IgD-negative memory B cell (primary cell): ENCODE measurements around the gene NR3C2. TPM values are rescaled to one million over a fixed set of nuclear protein-coding genes. Genes with fewer than 3 reads are reported as not detected.
"Not testable (repeated sequence)": the region's sequence is repeated elsewhere in the genome, so short reads cannot be mapped to it uniquely, and the experiment has no call there.

Experiments used
- H3K27ac Mint-ChIP-seq, 3 donors: one replicate each; pipeline ENCODE4 v1.8.0; 2020 to 2022; ENCODE audit warnings: mild to moderate bottlenecking in 3 of 3, mixed read lengths in 3 of 3, moderate library complexity in 1 of 3
- H3K27me3 Mint-ChIP-seq: one replicate; pipeline ENCODE4 v1.8.0; 2021; ENCODE audit warnings: mixed read lengths
- H3K36me3 Mint-ChIP-seq: one replicate; pipeline ENCODE4 v1.8.0; 2020; ENCODE audit warnings: mild to moderate bottlenecking, mixed read lengths
- H3K4me1 Mint-ChIP-seq, 3 donors: one replicate each; pipeline ENCODE4 v1.8.0; 2020 to 2022; ENCODE audit warnings: mixed read lengths in 3 of 3, mild to moderate bottlenecking in 1 of 3
- H3K4me3 Mint-ChIP-seq, 4 donors: one replicate each; pipeline ENCODE4 v1.8.0; 2020 to 2022; ENCODE audit warnings: mild to moderate bottlenecking in 4 of 4, mixed read lengths in 4 of 4, moderate library complexity in 3 of 4
- H3K9me3 Mint-ChIP-seq, 3 donors: one replicate each; pipeline ENCODE4 v1.8.0; 2020 to 2021; ENCODE audit warnings: mixed read lengths in 3 of 3, mild to moderate bottlenecking in 1 of 3
- polyA plus RNA-seq: library from polyadenylated mRNA; unstranded; fragments of 300-500 nt; fragmentation: Illumina TruSeq; gene quantifications from one replicate; pipeline ENCODE4 v1.2.3, GENCODE V29; 2021

NR3C2 gene
- polyA plus RNA-seq, 1 donor from 2014 or later = 2.3 TPM

DNA sequence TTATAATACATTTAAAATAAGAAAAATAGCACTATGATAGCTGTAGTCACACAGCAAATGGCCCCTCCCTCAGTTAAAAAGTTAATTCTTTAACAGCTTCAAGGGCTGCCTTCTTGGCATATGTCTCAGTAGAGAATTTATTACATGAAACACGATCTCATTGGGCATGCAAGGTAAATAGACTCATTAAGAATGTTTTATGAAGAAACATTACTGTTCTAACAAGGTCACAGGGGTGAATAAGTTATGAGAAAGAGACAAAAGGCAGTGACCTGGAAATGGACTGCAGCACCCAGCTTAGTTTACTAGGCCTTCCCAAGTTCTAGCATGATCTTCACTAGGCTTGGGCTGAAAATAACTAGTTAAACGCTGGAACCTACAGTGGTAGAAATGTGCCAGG lies 277.7 kb downstream of the NR3C2 start:
- Mint-ChIP-seq H3K9me3 (no peaks in the 10 kb centered on the region), H3K27ac (peak overlapping the region in 1 of 3 donors; percentile 55), H3K36me3 (no peaks in the 10 kb centered on the region)

DNA sequence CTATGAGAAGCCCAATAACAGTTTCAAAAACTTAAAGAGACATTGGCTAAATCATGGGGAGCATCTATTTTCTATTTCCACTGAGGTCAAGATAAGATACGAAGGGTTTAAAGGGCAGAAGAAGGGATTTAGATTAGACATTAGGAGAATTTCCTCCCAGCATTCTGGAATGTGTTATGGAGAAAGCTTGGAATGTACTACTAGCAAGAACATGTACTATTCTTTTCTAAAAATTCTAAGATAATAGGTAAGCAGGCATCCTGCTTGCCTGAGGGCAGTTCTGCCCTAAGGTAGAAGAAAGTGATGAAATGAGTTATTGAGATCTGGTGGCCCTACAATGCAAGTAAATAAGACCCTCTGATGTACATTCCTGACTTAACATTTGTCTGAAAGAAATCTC lies 279.2 kb downstream of the NR3C2 start:
- Mint-ChIP-seq H3K27ac (no peak overlapping the region), H3K9me3 (peaks cover 0 to 3% (median under 1%) of the 10 kb centered on the region in 3 donors), H3K4me1 (no peaks in the 10 kb centered on the region), H3K4me3 (no peak overlapping the region), H3K27me3 (no peaks in the 10 kb centered on the region), H3K36me3 (no peaks in the 10 kb centered on the region)

More for the DNA sequence above, 277.7 kb downstream of the NR3C2 start:
- Mint-ChIP-seq H3K27me3 (no peaks in the 10 kb centered on the region), H3K4me1 (no peaks in the 10 kb centered on the region), H3K4me3 (no peak overlapping the region)

DNA sequence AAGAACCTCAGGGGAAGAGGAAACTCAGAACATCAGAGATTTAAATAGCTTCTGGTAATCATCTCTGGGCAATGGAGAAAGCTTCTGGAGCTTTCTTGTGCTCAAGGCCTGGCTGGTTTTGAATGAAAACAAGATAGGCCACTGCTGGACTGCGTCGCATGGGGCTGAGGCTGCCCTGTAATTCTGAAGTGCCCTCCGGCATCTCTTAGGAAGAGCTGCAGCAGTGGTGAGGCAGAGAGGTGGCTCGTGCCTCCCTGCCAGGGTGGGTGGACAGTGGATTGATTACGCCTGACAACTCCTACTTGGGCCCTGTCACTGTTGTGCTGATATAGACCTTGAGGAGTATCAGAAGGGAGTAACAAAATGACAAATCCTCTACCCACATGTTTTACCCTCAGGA lies 279.7 kb downstream of the NR3C2 start:
- no peaks in the 10 kb centered on the region for H3K27me3 Mint-ChIP-seq
- peaks cover 0 to 4% (median 1%) of the 10 kb centered on the region in 3 donors for H3K9me3 Mint-ChIP-seq
- no peaks in the 10 kb centered on the region for H3K4me1 Mint-ChIP-seq
- no peaks in the 10 kb centered on the region for H3K36me3 Mint-ChIP-seq
- no peak overlapping the region for H3K4me3 Mint-ChIP-seq
- no peak overlapping the region for H3K27ac Mint-ChIP-seq

DNA sequence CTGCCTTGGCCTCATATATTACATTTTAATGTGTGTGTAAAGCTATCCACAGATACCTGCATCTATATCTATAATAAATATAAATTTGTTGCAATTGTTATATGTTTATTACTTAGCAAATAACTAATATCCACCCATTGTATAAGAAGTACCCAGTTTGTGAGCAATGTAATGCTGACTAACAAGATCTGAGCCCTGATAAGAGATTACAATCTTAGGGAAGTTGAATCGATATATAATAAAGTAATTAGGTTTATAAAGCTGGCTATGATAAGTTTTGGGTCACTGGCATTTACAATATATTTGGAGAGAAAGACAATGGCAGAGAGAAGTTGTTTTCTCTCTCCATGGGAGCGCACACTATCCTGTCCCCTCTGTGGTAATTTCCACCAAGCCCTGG lies 280.6 kb downstream of the NR3C2 start:
- Mint-ChIP-seq H3K27ac (no peak overlapping the region), H3K27me3 (no peaks in the 10 kb centered on the region), H3K4me3 (no peak overlapping the region), H3K9me3 (peaks cover 0 to 4% (median 1%) of the 10 kb centered on the region in 3 donors), H3K36me3 (peaks cover 3% of the 10 kb centered on the region), H3K4me1 (no peaks in the 10 kb centered on the region)

DNA sequence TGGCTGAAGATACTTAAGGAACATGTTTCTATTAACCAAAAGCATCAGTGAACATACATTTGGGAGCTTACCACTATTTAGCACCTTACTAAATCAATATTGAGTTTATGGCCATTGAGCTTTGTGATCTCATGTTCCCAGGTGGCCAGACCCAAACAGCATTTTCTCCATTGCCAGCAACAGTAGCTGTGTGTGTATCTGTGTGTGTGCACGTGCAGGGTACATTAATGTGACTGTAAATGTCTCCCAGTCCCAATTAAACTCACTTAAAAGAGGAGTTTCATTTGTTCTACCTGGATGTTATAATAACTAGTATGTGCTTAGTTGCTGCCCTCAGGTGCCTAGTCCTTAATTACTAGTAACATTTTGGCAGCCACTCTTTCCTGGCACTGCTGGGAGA lies 282.4 kb downstream of the NR3C2 start:
- Mint-ChIP-seq H3K27ac (no peak overlapping the region), H3K9me3 (peaks cover 0 to 4% (median 1%) of the 10 kb centered on the region in 3 donors), H3K36me3 (peaks cover 3% of the 10 kb centered on the region)

DNA sequence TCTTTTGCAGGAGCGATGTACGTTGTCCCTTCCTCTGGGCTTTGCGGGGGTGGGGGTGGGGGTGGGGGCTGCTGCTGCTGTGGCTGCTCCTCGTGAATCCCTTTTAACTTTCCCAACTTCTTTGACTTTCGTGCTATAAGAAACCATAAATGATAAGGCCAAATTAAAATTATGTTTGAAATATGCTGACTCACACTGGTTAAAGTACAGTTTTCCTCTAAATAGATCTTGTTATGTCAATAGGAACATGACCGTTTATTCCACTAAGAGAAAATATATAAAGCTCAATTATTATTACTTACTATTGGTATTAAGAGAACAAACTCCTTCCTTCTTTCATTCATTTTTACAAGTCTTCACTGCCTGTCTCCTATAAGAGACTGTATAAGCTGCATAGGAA lies 287.4 kb downstream of the NR3C2 start:
- Mint-ChIP-seq H3K27ac (no peak overlapping the region), H3K4me1 (no peaks in the 10 kb centered on the region), H3K27me3 (no peaks in the 10 kb centered on the region), H3K9me3 (peaks cover 0 to 4% (median 1%) of the 10 kb centered on the region in 3 donors), H3K36me3 (peaks cover 15% of the 10 kb centered on the region), H3K4me3 (no peak overlapping the region)

More for the DNA sequence above, 282.4 kb downstream of the NR3C2 start:
- H3K27me3 Mint-ChIP-seq = no peaks in the 10 kb centered on the region
- H3K4me1 Mint-ChIP-seq = no peaks in the 10 kb centered on the region
- no peak overlapping the region for H3K4me3 Mint-ChIP-seq

DNA sequence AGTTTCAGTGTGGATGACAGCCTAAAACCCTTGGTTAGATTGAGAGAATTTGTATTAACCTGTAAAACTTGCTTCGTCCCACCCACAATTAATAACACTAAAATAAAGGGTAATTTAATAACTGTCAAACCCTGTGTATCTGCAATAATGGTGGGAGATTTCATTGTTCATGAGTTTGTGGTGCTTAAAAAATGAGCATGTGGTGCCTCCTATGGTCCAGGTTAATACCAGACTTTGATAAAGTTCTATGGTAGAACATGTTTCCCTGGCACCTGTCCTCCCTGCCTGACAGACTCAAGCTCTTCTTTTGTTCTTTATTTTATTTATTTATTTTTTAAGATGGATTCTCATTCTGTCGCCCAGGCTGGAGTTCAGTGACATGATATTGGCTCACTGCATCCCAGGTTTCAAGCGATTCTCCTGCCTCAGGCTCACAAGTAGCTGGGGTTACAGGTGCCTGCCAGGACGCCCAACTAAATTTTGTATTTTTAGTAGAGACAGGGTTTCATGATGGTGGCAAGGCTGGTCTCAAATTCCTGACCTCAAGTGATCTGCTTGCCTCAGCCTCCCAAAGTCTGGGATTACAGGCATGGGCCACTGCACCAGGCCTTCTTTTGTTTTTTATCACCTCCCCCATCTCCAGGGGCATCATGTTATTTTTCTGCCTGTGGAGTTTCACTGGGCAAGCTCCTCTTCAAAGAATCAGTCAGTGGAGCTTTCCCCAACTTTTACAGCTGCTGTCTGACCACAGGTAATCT lies 289.2 kb downstream of the NR3C2 start:
- Mint-ChIP-seq H3K36me3 (peaks cover 15% of the 10 kb centered on the region), H3K4me3 (no peak overlapping the region), H3K4me1 (peaks cover 0 to 1% (median 0%) of the 10 kb centered on the region in 3 donors), H3K27me3 (no peaks in the 10 kb centered on the region), H3K27ac (no peak overlapping the region), H3K9me3 (peaks cover 0 to 3% (median 1%) of the 10 kb centered on the region in 3 donors)

DNA sequence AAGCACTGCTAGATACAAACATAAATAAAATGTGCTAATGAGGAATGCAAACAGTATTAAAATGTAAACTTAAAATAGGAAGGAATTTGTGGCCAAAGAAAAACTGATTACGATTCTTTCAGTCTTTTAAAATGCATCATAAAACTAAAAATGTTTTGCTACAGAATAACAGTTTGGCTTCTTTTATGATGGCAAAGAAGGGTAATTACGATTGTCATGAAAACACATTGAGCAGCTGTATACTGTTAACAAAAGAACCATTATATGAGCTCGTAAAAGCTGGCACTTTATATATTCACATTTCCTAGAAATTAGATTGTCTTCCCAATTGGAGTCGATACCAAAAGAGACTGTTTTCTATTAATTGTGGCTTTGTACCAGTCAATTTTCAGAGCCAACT lies 290.4 kb downstream of the NR3C2 start:
- no peak overlapping the region for H3K4me3 Mint-ChIP-seq
- no peaks in the 10 kb centered on the region for H3K27me3 Mint-ChIP-seq
- no peak overlapping the region for H3K27ac Mint-ChIP-seq
- peaks cover 0 to 2% (median 0%) of the 10 kb centered on the region in 3 donors for H3K9me3 Mint-ChIP-seq
- peaks cover 0 to 1% (median 0%) of the 10 kb centered on the region in 3 donors for H3K4me1 Mint-ChIP-seq
- peaks cover 14% of the 10 kb centered on the region for H3K36me3 Mint-ChIP-seq

DNA sequence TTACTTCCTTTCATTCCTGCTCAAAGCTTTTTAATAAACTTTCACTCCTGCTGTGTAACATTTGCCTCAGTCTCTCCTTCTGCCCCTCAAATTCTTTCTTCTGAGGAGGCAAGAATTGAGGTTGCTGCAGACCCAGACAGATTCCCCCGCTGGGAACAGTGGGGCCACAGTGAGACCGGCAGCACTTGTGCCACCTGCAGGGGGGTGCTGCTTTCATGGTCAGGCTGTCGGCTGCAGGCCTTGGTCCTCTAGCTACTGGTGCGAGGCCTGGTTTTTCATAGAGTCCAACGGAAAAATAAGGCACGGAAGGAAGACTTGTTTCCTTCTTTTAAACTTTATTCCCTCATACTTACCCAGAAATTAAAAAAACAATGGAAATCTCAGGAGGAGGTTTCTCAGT lies 296.7 kb downstream of the NR3C2 start:
- no peak overlapping the region for H3K27ac Mint-ChIP-seq

DNA sequence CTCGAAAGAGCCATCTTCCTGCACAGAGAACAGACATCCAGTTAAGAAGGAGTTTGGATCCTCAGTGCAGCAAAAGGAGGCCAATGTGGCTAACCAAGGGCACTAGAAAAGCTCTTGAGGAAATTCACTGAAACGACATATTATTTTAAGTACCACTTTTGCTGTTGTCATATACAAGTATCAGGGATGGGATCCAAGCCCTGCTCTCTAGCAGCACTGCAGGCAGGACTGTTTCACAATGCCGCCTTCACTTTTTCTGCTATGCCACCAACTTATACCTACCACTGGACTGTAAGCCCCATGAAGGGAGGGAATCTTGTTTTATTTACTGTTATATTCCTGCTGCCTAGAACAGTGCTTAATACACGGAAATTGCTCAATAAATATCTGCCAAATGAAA lies 299.0 kb downstream of the NR3C2 start:
- H3K4me1 Mint-ChIP-seq = no peaks in the 10 kb centered on the region
- peak overlapping the region in 1 of 3 donors; percentile 35 for H3K27ac Mint-ChIP-seq
- peaks cover 0 to 2% (median 0%) of the 10 kb centered on the region in 3 donors for H3K9me3 Mint-ChIP-seq
- peaks cover 9% of the 10 kb centered on the region for H3K36me3 Mint-ChIP-seq
- no peaks in the 10 kb centered on the region for H3K27me3 Mint-ChIP-seq
- H3K4me3 Mint-ChIP-seq = no peak overlapping the region

More for the DNA sequence above, 296.7 kb downstream of the NR3C2 start:
- Mint-ChIP-seq H3K4me1 (peaks cover 0 to 1% (median 0%) of the 10 kb centered on the region in 3 donors), H3K9me3 (peaks cover 0 to 2% (median 2%) of the 10 kb centered on the region in 3 donors), H3K36me3 (peaks cover 9% of the 10 kb centered on the region), H3K4me3 (no peak overlapping the region), H3K27me3 (no peaks in the 10 kb centered on the region)

DNA sequence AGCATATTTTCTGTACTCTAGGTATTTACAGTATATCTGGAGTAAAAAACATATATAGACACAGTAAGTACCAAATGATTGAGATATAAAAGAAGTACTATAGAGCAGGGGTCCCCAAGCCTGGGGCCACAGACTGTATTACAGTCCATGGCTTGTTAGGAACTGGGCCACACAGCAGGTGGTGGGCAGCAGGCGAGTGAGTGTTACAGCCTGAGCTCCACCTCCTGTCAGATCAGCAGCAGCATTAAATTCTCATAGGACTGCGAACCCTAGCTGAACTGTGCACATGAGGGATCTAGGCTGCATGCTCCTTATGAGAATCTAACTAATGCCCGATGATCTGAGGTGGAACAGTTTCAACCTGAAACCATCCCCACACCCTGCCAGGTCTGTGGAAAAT lies 300.7 kb downstream of the NR3C2 start:
- Mint-ChIP-seq H3K27ac (no peak overlapping the region), H3K4me3 (no peak overlapping the region), H3K36me3 (peaks cover 13% of the 10 kb centered on the region), H3K4me1 (no peaks in the 10 kb centered on the region), H3K9me3 (peaks cover 0 to 2% (median 2%) of the 10 kb centered on the region in 3 donors), H3K27me3 (no peaks in the 10 kb centered on the region)

DNA sequence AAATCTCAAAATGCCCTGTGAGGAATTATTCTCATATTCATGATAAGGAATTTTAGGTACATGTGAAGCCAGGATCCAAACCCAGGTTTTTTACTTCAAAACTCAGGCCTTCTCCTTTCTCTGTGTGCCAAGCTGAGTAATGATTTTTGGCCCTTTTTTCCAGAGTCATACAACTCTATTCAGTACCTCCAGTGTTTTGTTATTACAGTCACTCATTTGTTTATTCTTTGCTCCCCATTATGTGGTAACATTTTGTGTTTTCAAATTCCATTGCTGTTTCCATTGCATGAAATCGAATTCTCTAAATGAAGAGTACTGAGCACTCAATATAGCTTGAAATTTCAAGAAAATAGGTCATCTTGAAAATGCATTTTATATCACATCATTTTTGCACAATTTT lies 315.4 kb downstream of the NR3C2 start:
- peaks cover 12% of the 10 kb centered on the region for H3K36me3 Mint-ChIP-seq
- no peak overlapping the region for H3K4me3 Mint-ChIP-seq
- peaks cover 15 to 27% (median 24%) of the 10 kb centered on the region in 3 donors for H3K9me3 Mint-ChIP-seq
- peaks cover 0 to 2% (median 0%) of the 10 kb centered on the region in 3 donors for H3K4me1 Mint-ChIP-seq
- H3K27ac Mint-ChIP-seq = no peak overlapping the region
- H3K27me3 Mint-ChIP-seq = no peaks in the 10 kb centered on the region

DNA sequence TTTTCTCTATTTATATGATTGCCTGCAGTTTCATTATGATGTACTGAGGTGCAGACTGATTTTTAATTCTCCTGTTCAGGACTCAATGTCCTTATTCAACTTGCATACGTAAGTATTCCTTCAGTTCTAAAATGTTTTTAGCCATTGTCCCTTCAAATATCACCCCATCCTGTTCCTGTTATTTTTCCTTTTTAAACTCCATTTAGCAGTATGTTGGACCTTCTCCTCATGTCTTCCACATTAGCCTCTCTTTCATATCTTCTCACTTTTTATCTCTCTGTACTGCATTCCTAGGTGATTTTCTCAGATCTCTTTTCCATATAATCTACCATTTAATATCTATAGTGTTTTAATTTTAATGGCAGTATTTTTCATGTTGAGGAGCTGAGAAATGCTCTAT lies 317.7 kb downstream of the NR3C2 start:
- Mint-ChIP-seq H3K9me3 (peaks cover 15 to 25% (median 23%) of the 10 kb centered on the region in 3 donors), H3K36me3 (peaks cover 15% of the 10 kb centered on the region), H3K27ac (no peak overlapping the region), H3K4me3 (peak overlapping the region in 1 of 4 donors; percentile 3), H3K4me1 (peaks cover 0 to 2% (median 0%) of the 10 kb centered on the region in 3 donors), H3K27me3 (no peaks in the 10 kb centered on the region)

DNA sequence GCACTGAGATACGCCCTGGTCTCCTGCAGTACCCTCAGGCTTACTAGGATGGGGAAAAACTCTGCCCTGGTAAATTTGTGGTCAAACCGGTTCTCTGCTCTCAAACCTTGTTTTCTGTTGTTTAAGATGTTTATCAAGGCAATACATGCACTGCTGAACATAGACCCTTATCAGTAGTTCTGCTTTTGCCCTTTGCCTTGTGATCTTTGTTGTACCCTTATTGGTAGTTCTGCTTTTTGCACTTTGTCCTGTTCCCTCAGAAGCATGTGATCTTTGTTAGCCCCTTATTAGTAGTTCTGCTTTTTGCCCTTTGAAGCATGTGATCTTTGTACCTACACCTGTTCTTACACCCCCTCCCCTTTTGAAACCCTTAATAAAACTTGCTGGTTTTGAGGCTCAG lies 319.1 kb downstream of the NR3C2 start:
- H3K27ac Mint-ChIP-seq, H3K27me3 Mint-ChIP-seq, H3K4me1 Mint-ChIP-seq: not testable (repeated sequence)
- Mint-ChIP-seq H3K4me3 (peak overlapping the region in 2 of 4 donors; percentile 35 to 76), H3K9me3 (peaks cover 10 to 25% (median 23%) of the 10 kb centered on the region in 3 donors), H3K36me3 (peaks cover 14% of the 10 kb centered on the region)

DNA sequence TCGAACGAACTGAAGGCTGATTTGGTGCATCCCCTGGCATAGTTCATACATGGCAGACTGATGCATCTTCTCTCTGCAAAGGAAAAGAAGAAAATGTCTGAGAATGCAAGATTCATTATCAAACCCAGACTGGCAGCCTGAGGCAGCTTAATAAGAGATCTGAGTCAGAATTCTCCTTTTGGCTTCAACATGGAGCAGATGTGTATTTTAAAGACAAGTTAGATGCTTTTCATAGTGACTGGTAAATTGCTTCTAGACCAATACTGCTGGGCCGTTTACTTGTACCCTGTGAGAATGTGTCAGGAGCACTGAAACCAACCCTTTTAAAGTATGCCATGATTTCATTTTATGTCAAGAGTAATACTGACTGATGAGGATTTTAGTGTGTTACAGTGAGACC lies 322.0 kb downstream of the NR3C2 start:
- Mint-ChIP-seq H3K4me1 (peaks cover 0 to 2% (median 0%) of the 10 kb centered on the region in 3 donors), H3K36me3 (peaks cover 13% of the 10 kb centered on the region), H3K27ac (no peak overlapping the region), H3K4me3 (no peak overlapping the region), H3K9me3 (peaks cover 6 to 22% (median 19%) of the 10 kb centered on the region in 3 donors), H3K27me3 (no peaks in the 10 kb centered on the region)

DNA sequence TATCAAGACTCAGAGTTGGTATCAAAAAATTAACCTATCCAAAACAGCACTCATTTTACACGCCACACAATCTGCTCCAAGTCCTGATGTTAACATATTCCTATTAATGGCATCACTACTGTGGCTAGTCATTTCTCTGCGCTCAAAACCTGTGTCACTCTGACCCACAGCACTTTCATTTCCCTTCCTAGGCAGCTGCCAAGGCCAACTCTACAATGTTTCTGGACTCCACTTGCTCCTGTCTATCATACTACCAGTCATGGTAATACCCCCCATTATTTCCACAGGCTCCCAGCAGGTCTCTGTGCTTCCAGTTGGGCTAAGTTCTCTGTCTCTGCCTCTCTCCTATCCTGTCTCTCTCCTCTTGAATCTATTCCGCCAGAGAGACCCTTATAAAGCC lies 323.6 kb downstream of the NR3C2 start:
- H3K4me3 Mint-ChIP-seq = no peak overlapping the region
- no peaks in the 10 kb centered on the region for H3K27me3 Mint-ChIP-seq
- H3K36me3 Mint-ChIP-seq = peaks cover 14% of the 10 kb centered on the region
- peaks cover 0 to 2% (median 0%) of the 10 kb centered on the region in 3 donors for H3K4me1 Mint-ChIP-seq
- peaks cover 6 to 13% (median 11%) of the 10 kb centered on the region in 3 donors for H3K9me3 Mint-ChIP-seq
- H3K27ac Mint-ChIP-seq = no peak overlapping the region
